ENCODE data around the gene GPR179. TPM values are rescaled to one million over a fixed set of nuclear protein-coding genes. Genes with fewer than 3 reads are reported as not detected.
A peak's percentile ranks its signal among the peaks of the same experiment; 100 is the strongest.

Gene GPR179
- total RNA-seq, 4 donors from 2014 or later: 0.21 to 0.78 (median 0.44) TPM; not detected in 1

GRCh38 chr17:38322897-38323296 lies 20.9 kb downstream of the GPR179 start:
- no peaks in the 10 kb centered on the region for H3K9me3 ChIP-seq
- TF ChIP-seq EP300 (IDR thresholded peaks at IDR 0.05): no peak
- TF ChIP-seq, protein P1, sequence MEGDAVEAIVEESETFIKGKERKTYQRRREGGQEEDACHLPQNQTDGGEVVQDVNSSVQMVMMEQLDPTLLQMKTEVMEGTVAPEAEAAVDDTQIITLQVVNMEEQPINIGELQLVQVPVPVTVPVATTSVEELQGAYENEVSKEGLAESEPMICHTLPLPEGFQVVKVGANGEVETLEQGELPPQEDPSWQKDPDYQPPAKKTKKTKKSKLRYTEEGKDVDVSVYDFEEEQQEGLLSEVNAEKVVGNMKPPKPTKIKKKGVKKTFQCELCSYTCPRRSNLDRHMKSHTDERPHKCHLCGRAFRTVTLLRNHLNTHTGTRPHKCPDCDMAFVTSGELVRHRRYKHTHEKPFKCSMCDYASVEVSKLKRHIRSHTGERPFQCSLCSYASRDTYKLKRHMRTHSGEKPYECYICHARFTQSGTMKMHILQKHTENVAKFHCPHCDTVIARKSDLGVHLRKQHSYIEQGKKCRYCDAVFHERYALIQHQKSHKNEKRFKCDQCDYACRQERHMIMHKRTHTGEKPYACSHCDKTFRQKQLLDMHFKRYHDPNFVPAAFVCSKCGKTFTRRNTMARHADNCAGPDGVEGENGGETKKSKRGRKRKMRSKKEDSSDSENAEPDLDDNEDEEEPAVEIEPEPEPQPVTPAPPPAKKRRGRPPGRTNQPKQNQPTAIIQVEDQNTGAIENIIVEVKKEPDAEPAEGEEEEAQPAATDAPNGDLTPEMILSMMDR (IDR thresholded peaks at IDR 0.05): no peak
- no peak for TF ChIP-seq POLR2A (IDR thresholded peaks at IDR 0.05)
- peaks cover 0 to 42% (median 22%) of the 10 kb centered on the region in 4 donors for H3K4me1 ChIP-seq
- no peak overlapping the region for H3K4me3 ChIP-seq
- peak overlapping the region in 2 of 4 donors; percentile 20 to 90 for H3K27ac ChIP-seq
- WGBS, 2 donors: 91 to 100% methylated on average over 1 of the region's 1 CpG
- no peak for DNase-seq (ENCODE audit: low spot score in 2 of 2)
- H3K36me3 ChIP-seq: peaks cover 4 to 53% (median 17%) of the 10 kb centered on the region in 3 donors
- H3K27me3 ChIP-seq: no peaks in the 10 kb centered on the region

DNA sequence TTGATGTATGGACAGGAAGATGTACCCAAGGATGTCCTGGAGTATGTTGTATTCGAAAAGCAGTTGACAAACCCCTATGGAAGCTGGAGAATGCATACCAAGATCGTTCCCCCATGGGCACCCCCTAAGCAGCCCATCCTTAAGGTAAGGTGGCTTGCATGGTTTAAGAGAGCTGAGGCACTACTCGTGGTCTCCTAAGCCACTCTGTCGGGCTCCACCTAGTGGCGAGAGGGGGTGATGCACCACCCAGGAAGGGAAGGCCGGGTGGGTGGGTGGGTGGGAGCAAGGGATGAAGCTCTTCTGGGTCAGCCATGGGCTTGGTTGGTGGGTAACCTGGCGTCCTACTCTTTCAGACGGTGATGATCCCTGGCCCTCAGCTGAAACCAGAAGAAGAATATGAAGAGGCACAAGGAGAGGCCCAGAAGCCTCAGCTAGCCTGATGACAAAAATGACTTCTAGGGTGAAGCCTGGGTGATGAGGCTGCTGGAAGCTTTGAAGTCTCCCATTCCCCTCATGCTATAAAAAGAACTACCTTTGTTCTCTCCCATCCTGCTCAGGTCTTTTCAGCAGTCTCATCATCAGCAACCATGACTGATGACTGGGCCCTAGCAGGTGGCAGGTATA lies 21.5 kb downstream of the GPR179 start:
- H3K9me3 ChIP-seq: no peaks in the 10 kb centered on the region
- peak overlapping the region in 2 of 4 donors; percentile 20 for H3K27ac ChIP-seq
- no peak for TF ChIP-seq EP300 (IDR thresholded peaks at IDR 0.05)
- TF ChIP-seq, protein P1 (IDR thresholded peaks at IDR 0.05): peak in 4 of 5 experiments; percentile 35 to 86 (median 83)
- H3K4me1 ChIP-seq: peaks cover 0 to 37% (median 19%) of the 10 kb centered on the region in 4 donors
- no peak overlapping the region for H3K4me3 ChIP-seq
- peaks cover 4 to 53% (median 17%) of the 10 kb centered on the region in 3 donors for H3K36me3 ChIP-seq
- DNase-seq (ENCODE audit: low spot score in 2 of 2): peak; percentile 34 to 67
- 26 to 28% methylated on average over 8 of the region's 8 CpGs for WGBS, 2 donors
- H3K27me3 ChIP-seq: no peaks in the 10 kb centered on the region

DNA sequence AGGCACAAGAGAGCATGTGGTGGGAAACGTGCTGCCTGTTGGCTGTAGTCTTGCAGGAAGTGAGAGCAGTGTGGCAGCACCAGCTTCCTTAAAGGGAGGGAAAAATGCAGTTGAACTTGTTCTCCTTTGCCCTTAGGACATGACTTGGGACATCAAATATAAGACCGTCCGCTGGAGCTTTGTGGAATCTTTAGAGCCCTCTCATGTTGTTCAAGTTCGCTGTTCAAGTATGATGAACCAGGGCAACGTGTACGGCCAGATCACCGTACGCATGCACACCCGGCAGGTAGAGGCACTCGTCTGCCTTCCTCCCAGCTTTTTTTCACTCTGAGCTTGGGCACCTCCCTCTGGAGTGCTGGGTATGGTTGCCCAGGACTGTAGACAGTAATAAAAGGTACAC lies 23.3 kb downstream of the GPR179 start:
- no peaks in the 10 kb centered on the region for H3K27me3 ChIP-seq
- H3K4me3 ChIP-seq: no peak overlapping the region
- H3K36me3 ChIP-seq: peaks cover 4 to 68% (median 17%) of the 10 kb centered on the region in 3 donors
- H3K27ac ChIP-seq: no peak overlapping the region
- H3K4me1 ChIP-seq: peaks cover 0 to 19% (median 5%) of the 10 kb centered on the region in 4 donors
- no peak for DNase-seq (ENCODE audit: low spot score in 2 of 2)
- no peak for TF ChIP-seq POLR2A (IDR thresholded peaks at IDR 0.05)
- TF ChIP-seq, protein P1 (IDR thresholded peaks at IDR 0.05): no peak
- no peak for TF ChIP-seq EP300 (IDR thresholded peaks at IDR 0.05)
- WGBS, 2 donors: 82 to 87% methylated on average over 10 of the region's 10 CpGs
- H3K9me3 ChIP-seq: no peaks in the 10 kb centered on the region

DNA sequence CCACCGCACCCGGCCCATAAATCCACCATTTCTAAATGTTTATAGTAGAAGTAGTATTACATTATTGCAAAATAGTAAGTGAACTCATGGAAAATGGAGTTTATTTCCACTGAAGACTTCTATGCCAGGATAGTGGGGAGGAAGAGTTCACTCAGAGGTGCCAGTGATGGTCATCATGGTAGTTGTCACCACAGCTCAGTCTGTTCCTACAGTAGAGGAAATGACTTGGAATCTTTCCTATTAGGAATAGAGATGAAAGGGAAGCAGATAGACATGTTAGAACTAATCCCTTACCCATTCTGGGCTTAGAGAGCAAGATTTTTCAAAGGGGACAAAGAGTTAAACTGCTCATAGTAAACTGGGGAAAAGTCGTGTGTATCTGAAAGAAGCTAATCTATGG lies 26.7 kb downstream of the GPR179 start:
- TF ChIP-seq EP300 (IDR thresholded peaks at IDR 0.05) (no peak), POLR2A (IDR thresholded peaks at IDR 0.05) (no peak)
- TF ChIP-seq, protein P1 (IDR thresholded peaks at IDR 0.05): no peak
- DNase-seq (ENCODE audit: low spot score in 2 of 2): no peak
- Histone ChIP-seq H3K4me1 (no peaks in the 10 kb centered on the region), H3K9me3 (no peaks in the 10 kb centered on the region), H3K4me3 (no peak overlapping the region), H3K36me3 (peaks cover 4 to 72% (median 17%) of the 10 kb centered on the region in 3 donors), H3K27me3 (no peaks in the 10 kb centered on the region), H3K27ac (no peak overlapping the region)
- WGBS, 2 donors: 76 to 80% methylated on average over 3 of the region's 3 CpGs

DNA sequence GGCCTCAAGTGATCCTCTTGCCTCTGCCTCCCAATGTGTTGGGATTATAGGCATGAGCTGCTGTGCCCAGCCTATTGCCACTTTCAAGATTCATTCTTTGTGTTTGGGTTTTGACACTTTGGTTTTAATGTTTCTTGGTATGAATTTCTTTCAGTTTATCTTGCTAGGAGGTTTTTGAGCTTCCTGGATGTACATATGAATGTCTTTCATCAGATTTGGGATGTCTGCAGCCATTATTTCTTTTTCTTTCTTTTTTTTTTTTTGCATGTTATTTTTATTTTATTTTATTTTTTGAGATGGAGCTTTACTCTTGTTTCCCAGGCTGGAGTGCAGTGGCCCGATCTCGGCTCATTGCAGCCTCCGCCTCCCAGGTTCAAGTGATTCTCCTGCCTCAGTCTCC lies 28.3 kb downstream of the GPR179 start:
- WGBS, 2 donors: 67 to 68% methylated on average over 3 of the region's 3 CpGs
- H3K4me1 ChIP-seq: no peaks in the 10 kb centered on the region
- H3K4me3 ChIP-seq: no peak overlapping the region
- H3K9me3 ChIP-seq: no peaks in the 10 kb centered on the region
- H3K36me3 ChIP-seq: peaks cover 4 to 72% (median 10%) of the 10 kb centered on the region in 3 donors
- no peaks in the 10 kb centered on the region for H3K27me3 ChIP-seq
- no peak for TF ChIP-seq EP300 (IDR thresholded peaks at IDR 0.05)
- TF ChIP-seq POLR2A (IDR thresholded peaks at IDR 0.05): no peak
- TF ChIP-seq, protein P1 (IDR thresholded peaks at IDR 0.05): no peak
- no peak for DNase-seq (ENCODE audit: low spot score in 2 of 2)
- H3K27ac ChIP-seq: no peak overlapping the region
